CD4-positive, alpha-beta T cell treated with Interleukin-2 at 100 ng/mL for 4 hours (primary cell): ENCODE results near the gene ZYG11B.
"Not testable (repeated sequence)": the region's sequence is repeated elsewhere in the genome, so short reads cannot be mapped to it uniquely, and the experiment has no call there.

Source experiments
- DNase-seq: peaks from one replicate; pipeline ENCODE4 v3.0.0-alpha.2; 2020; ENCODE audit warnings: low spot score

Gene ZYG11B

GRCh38 chr1:52726265-52727113, at the start of gene ZYG11B:
ZYG11B (plus strand) TSS chr1:52726453; CDS start chr1:52726654, 201 bp downstream.
- peak; percentile 92 for DNase-seq

DNA sequence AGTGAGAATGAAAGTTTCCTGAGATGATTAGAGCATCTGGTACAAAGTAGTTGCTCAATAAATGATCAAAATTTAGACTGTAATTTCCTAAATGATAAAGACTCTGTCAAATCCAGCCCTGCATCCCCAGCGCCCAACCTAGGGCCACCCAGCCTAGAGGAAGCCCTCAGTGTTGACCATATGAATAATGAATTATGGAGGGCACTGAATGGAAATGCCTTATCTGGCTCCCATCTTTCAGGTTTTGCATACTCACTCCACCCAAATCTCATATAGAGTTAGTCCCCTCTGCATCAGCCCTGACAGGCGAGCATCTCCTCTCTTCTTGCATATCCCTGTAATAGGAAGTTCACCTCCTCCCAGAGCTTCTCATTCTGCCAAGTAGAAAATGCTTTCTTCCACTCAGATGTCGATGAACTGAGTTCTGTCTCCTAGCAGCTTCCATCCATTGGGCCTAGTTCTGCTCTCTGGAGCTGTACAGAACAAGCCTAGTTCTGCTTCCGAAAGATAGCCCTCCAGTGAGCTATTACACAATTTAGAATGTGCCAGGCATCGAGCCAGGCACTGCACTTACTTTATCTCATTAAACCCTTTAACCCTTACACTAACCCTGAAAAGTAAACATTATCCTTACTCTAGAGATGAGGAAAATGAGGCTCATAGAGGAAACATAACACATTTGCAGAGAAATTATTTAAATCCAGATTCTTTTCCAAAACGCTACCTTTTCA, 49.0 kb upstream of the ZYG11B start:
- no peak for DNase-seq

DNA sequence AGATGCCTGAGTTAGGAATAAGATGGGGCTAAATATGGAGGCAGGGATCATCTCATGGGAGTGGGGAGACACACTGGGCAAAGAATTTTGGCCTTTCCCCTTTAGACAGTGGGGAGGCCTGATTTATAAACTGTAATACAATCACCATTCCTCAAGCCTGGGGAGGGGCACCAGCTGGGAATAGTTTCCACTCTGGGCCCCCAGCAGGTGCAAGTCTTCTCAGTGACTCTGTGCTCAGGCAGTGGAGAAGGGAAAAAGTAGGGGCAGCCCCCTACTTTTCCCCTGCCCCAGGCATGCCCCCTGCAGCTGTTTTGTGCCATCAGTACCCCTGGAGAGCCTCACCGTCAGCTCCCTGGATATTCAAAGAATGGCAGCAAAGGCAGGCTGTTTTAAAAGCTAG, 47.2 kb upstream of the ZYG11B start:
- DNase-seq = no peak

DNA sequence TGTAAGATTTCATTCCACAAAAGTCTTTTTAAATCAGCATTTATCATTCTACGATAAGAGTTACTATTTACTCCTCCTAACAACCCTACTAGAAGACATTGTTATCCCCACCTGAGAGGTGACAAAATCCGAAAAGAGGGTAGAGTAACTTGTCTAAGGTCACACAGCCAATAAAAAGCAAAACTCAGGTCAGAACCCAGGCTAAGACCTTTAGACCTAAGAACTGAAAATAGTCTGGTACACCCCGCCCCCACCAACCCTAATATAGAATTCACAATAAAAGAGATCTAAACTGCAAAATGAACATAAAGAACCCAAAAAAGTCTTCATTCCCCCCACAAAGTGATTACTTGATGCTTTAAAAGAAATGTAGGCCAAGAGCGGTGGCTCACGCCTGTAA, 46.8 kb upstream of the ZYG11B start:
- DNase-seq = no peak

DNA sequence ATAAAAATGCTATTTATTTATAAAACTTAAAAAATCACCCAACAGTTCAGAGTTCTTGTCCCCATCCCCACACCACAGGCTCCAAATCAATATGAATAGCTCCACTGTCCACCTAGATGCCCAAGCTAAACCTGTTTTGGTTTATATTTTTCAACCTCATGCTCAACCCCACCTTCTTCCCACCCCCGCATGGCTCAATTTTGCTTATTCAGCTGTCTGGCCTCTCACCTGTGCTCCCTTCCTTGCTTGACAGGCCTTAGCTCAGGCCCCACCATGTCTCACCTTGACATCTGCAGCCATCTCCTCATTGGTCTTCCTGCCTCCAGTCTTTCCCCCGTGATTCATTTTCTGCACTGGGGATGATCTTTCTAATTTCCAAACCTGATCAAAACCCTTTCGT, 45.9 kb upstream of the ZYG11B start:
- no peak for DNase-seq

DNA sequence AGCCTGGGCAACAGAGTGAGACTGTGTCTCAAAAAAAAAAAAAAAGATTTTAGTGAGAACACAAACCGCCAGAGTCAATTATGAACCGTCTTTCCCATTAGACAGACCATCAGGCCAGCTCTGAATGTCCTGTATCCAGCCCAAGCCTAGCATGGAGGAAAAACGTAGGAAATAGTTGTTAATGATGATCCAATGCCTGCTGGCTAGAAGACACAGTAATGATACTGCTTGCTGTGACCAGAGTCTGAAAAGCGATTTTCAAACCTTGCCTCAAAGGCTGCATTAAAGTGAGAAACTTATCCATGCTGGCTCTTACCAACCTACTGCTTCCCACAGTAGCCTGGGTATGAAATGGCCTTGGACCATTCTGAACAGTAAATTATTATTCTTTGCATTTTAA, 45.1 kb upstream of the ZYG11B start:
- DNase-seq = no peak

GRCh38 chr1:52683367-52683940, 42.8 kb upstream of the ZYG11B start:
- no peak for DNase-seq

DNA sequence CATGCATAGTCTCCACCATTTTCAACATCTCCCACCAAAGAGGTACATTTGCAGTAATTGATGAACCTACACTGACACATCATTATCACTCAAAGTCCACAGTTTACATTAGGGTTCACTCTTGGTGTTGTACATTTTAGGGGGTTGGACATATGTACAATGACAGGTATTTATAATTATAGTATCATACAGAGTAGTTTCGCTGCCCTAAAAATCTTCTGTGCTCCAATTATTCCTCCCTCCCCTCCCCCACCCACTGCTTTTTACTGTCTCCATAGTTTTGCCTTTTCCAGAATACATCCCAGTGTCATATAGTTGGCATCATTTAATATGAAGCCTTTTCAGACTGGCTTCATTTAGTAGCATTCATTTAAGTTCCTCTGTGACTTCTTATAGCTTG, 41.7 kb upstream of the ZYG11B start:
- DNase-seq = no peak

DNA sequence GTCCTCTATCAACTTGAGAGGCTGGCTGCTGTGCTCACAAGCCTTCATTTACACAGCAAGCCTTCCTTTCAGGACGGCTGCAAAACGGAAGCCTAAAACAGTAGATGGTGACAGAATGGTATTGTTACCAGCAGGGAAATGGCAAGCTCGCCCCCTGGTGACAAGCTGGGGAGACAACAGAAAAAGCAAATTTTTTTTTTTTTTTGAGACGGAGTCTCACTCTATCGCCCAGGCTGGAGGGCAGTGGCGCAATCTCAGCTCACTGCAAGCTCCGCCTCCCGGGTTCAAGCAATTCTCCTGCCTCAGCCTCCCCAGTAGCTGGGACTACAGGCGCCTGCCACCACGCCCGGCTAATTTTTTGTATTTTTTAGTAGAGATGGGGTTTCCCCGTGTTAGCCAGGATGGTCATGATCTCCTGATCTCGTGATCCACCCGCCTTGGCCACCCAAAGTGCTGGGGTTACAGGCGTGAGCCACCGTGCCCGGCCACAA, 39.9 kb upstream of the ZYG11B start:
- DNase-seq = peak; percentile 81

DNA sequence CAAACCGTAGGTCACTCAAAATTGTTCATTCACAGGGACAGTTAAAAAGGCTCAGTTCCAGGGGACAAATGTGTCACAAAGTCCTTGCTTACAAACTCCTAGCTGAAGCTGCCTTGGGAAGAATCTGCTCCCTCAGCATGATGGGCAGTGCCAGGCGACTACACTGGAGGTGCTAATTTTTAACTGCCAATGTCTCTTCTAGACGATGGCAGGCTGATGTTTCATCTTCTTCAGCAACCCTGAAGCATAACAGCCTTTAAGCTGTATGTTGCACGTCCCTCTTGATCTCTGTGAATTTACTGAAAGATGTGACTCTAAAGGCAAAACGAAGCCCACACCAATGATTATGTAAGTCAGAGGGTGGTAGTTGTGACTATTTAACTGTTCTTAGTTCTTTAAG, 39.4 kb upstream of the ZYG11B start:
- DNase-seq = no peak

- DNase-seq = no peak
Measured at GRCh38 chr1:52691821-52692220, 34.4 kb upstream of the ZYG11B start.

DNA sequence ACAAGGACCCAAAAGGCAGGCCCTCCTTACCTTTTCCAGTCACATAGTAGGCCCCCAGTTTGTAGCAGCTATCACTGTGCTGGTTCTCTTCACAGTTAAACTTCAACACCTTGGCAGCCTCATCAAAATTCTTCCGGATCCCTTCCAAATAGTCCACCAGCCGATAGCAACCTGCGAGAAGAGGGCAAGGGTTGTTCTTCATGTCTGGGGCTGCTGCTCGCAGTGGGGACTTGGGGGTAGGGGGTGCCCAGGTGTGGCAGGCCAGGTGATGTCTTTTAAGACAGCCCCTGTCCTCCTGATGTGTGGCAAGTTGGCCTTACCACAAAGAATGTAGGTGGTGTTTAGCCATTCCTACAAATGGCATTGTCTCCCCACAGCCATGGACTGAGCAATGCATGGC, 33.6 kb upstream of the ZYG11B start:
- no peak for DNase-seq

DNA sequence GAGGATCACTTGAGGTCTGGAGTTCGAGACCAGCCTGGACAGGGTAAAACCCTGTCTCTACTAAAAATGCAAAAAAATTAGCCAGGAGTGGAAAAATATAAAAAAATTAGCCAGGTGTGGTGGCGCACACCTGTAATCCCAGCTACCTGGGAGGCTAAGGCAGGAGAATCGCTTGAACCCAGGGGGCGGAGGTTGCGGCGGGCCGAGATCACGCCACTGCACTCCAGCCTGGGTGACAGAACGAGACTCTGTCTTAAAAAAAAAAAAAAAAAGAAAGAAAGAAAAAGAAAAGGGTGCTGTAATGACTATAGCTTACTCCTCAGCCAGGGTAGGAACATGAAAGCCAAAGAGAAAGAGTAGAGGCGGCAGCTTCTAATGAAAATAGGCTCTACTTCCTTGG, 32.9 kb upstream of the ZYG11B start:
- DNase-seq = not testable (repeated sequence)

- DNase-seq = no peak
Measured at GRCh38 chr1:52693843-52694242, 32.4 kb upstream of the ZYG11B start.

GRCh38 chr1:52695627-52696026, 30.6 kb upstream of the ZYG11B start:
- DNase-seq = no peak

DNA sequence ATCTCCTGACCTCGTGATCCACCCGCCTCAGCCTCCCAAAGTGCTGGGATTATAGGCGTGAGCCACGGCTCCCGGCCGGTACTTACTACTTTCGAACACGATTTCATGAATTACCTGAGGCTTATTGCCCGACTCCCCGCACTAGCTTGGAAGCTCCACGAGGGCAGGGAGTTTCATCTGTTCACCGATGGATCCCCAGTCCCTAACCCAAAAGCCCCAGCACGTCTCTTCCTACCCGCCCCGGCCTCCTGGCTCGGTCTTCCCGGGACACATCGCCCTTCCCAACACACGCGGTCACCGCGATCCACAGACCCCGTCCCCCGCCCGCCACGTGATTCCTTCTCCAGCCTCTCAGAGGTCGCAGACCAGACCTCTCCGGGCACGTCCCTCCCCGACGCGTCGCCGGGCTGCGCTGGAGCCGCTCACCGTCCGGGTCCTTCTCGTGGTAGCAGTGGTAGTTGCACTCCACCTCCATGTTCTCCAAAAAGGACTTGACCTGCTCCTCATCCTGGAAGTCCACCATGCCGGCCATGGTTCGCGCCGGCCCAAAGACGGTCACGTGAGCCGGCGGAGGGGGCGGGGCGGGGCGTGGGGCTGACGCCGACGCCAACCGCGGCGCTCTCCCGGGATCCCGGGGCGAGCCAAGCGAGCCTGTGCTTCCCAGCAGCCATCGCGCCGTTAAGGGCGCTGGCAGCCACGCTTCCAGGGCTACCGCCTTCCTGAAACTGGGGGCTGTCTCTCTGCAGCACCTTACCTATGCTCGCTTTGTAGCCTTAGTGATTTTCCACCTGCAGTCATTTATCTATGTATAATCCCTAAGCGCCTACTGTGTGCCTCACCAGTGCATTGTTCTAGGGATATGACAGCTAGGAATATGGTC, 28.2 kb upstream of the ZYG11B start, which contains the start of gene COA7:
COA7 (minus strand) TSS at position 553 of the 880 bp plus-strand sequence; CDS start at position 532, 21 bp downstream.
- peak; percentile 57 for DNase-seq

DNA sequence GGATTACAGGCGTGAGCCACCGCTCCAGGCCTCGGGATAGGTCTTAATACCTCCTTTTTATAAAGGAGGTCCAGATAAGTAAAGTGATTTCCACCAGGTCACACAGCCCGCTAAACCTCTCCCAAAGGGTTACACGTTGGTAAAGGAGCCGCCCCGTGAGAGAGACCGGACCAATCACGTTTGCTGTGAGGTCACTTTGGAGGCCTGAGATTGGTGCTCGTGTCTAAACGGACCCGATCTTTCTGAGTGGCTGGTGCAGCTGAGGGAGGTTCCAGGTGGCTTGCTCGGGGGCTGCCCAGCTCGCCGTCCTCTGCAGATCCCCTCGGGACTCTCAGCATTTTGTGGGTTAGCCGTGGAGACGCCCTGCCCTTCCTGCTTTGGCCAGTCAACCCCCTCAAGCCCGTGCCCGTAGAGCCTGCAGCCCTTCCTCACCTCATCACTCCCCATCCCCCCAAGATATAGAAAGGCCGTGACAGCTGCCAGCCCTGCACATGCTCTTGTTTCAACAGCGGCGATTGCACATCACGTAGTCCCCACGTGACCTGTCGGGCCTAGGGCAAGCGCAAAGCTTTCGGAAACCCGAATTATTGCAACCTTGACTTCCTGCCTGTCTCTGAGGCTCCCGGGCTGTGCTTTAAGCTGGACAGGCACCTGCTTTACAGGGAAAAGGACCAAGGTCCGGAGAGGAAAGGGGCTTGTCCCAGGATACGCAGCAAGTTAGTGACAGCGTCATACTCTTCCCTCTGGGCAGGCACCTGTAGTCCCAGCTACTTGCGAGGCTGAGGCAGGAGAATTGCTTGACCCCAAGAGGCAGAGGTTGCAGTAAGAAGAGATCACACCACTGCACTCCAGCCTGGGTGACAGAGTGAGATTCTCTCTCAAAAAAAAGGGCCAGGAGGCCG, 23.1 kb upstream of the ZYG11B start:
- DNase-seq = peak; percentile 89

DNA sequence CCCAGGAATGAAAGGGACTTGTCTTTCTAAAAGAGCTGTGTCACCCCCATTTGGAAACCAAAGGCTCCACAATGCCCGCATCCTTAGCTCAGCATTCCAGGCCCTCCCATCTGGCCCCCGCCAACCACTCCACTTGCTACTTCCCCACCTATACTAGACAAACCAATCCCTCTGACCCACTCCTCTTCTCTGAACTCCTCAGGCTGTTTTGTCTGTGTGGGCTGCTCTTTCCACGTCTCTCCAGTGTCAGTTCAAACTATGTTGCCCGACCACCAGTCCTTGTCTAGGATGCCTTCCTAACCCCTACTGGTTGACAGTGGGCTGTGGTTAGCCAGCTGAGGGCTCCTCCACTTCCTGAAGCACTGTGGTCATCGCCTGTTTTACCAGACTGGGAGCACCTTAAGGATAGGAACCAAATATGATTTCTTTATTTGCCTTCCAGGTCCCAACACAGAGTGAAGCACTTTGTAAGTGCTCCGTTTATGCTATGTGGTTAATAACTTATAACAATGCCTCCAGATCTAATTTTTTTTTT, 20.1 kb upstream of the ZYG11B start:
- DNase-seq = no peak

- DNase-seq = no peak
Measured at GRCh38 chr1:52706941-52707926, 19.0 kb upstream of the ZYG11B start.
